Stimulated activated effector memory CD8-positive, alpha-beta T cell treated with anti-CD3 and anti-CD28 coated beads, Interleukin-12 subunit alpha, Interleukin-12 subunit beta, amount 100 ng/mL, for 72 hours (primary cell): ENCODE data around the gene NHSL2.
A peak's percentile ranks its signal among the peaks of the same experiment; 100 is the strongest.
"Not testable (repeated sequence)": the region's sequence is repeated elsewhere in the genome, so short reads cannot be mapped to it uniquely, and the experiment has no call there.

Experiments
- ATAC-seq: fragments of 150-1000 bp; cut with Tn5 transposase; 2 replicates; pipeline ENCODE4 v1.10.0; 2021
- DNase-seq, 2 donors: peaks; one replicate each; pipeline ENCODE4 v3.0.0; 2021 to 2022; ENCODE audit warnings: low spot score in 2 of 2
- H3K27ac Mint-ChIP-seq: one replicate; pipeline ENCODE4 v1.8.0; 2022; ENCODE audit warnings: mild to moderate bottlenecking, mixed read lengths
- H3K36me3 Mint-ChIP-seq: one replicate; pipeline ENCODE4 v1.8.0; 2022; ENCODE audit warnings: mild to moderate bottlenecking, mixed read lengths
- H3K4me1 Mint-ChIP-seq: one replicate; pipeline ENCODE4 v1.8.0; 2022; ENCODE audit warnings: mixed read lengths
- H3K4me3 Mint-ChIP-seq: one replicate; pipeline ENCODE4 v1.8.0; 2022; ENCODE audit warnings: mild to moderate bottlenecking, mixed read lengths
- H3K9me3 Mint-ChIP-seq: one replicate; pipeline ENCODE4 v1.8.0; 2022; ENCODE audit warnings: mixed read lengths

The NHSL2 gene

GRCh38 chrX:72169008-72169728 is 258.5 kb downstream of the NHSL2 start:
- Mint-ChIP-seq H3K4me1 (no peaks in the 10 kb centered on the region), H3K9me3 (no peaks in the 10 kb centered on the region), H3K27ac (peak overlapping the region; percentile 68), H3K36me3 (no peaks in the 10 kb centered on the region), H3K4me3 (peak overlapping the region; percentile 52)
- peak; percentile 4 to 51 for DNase-seq
- peak; percentile 91 for ATAC-seq

- ATAC-seq, H3K9me3 Mint-ChIP-seq, H3K4me1 Mint-ChIP-seq, H3K27ac Mint-ChIP-seq, H3K4me3 Mint-ChIP-seq, H3K36me3 Mint-ChIP-seq, DNase-seq: not testable (repeated sequence)
These were observed 265.6 kb downstream of the NHSL2 start for GRCh38 chrX:72176289-72176688.

- ATAC-seq = no peak
- no peaks in the 10 kb centered on the region for H3K9me3 Mint-ChIP-seq
These were observed 266.3 kb downstream of the NHSL2 start for GRCh38 chrX:72176981-72177380.

GRCh38 chrX:72180539-72180938 is 269.9 kb downstream of the NHSL2 start:
- no peak overlapping the region for H3K27ac Mint-ChIP-seq
- DNase-seq (no peak), ATAC-seq (no peak)
- H3K9me3 Mint-ChIP-seq = no peaks in the 10 kb centered on the region
- no peaks in the 10 kb centered on the region for H3K36me3 Mint-ChIP-seq
- H3K4me3 Mint-ChIP-seq = no peak overlapping the region
- H3K4me1 Mint-ChIP-seq = peaks cover 6% of the 10 kb centered on the region

More at GRCh38 chrX:72176981-72177380, 266.3 kb downstream of the NHSL2 start:
- Mint-ChIP-seq H3K4me1 (no peaks in the 10 kb centered on the region), H3K27ac (peak overlapping the region; percentile 50), H3K36me3 (no peaks in the 10 kb centered on the region), H3K4me3 (no peak overlapping the region)
- no peak for DNase-seq

GRCh38 chrX:72181178-72182125 is 270.8 kb downstream of the NHSL2 start, which contains the start of gene PIN4:
PIN4 (plus strand) TSS chrX:72181757; CDS start chrX:72181786, 29 bp downstream.
- Mint-ChIP-seq H3K36me3 (no peaks in the 10 kb centered on the region), H3K9me3 (no peaks in the 10 kb centered on the region), H3K27ac (no peak within 1 kb of the TSS), H3K4me3 (no peak within 1 kb of the TSS), H3K4me1 (peaks cover 10% of the 10 kb centered on the region)
- peak; percentile 54 to 84 for DNase-seq
- peak; percentile 98 for ATAC-seq

GRCh38 chrX:72182924-72183323 is 272.3 kb downstream of the NHSL2 start:
- Mint-ChIP-seq H3K4me3 (no peak overlapping the region), H3K4me1 (peaks cover 10% of the 10 kb centered on the region), H3K27ac (no peak overlapping the region), H3K36me3 (no peaks in the 10 kb centered on the region), H3K9me3 (no peaks in the 10 kb centered on the region)
- DNase-seq (no peak), ATAC-seq (no peak)

GRCh38 chrX:72201836-72202536 is 291.3 kb downstream of the NHSL2 start:
- DNase-seq (no peak), ATAC-seq (no peak)
- H3K9me3 Mint-ChIP-seq = no peaks in the 10 kb centered on the region

More at GRCh38 chrX:72201836-72202536, 291.3 kb downstream of the NHSL2 start:
- no peaks in the 10 kb centered on the region for H3K4me1 Mint-ChIP-seq
- H3K27ac Mint-ChIP-seq = no peak overlapping the region
- H3K4me3 Mint-ChIP-seq = no peak overlapping the region
- H3K36me3 Mint-ChIP-seq = peaks cover 24% of the 10 kb centered on the region
